Testis (tissue), 3 donors: ENCODE data around the gene GSX1. TPM values are rescaled to one million over a fixed set of nuclear protein-coding genes. Genes with fewer than 3 reads are reported as not detected.

Source experiments
- DNase-seq: peaks from one replicate; pipeline ENCODE4 v3.0.0-alpha.2; 2019
- H3K27ac ChIP-seq, 2 donors: fragments of 200-600 bp; sonication (generic); one replicate each; pipeline ENCODE4 v1.5.1; 2019
- H3K27me3 ChIP-seq: fragments of 200-600 bp; sonication (generic); one replicate; pipeline ENCODE4 v1.5.1; 2019
- H3K36me3 ChIP-seq: fragments of 200-600 bp; sonication (generic); one replicate; pipeline ENCODE4 v1.5.1; 2017; ENCODE audit warnings: low read depth; ENCODE audit errors: missing control alignments
- H3K4me1 ChIP-seq: fragments of 200-600 bp; sonication (generic); one replicate; pipeline ENCODE4 v1.5.1; 2019
- H3K4me3 ChIP-seq, 2 donors: fragments of 200-600 bp; sonication (generic); one replicate each; pipeline ENCODE4 v1.5.1; 2017 to 2019
- H3K9me3 ChIP-seq: fragments of 200-600 bp; sonication (generic); one replicate; pipeline ENCODE4 v1.5.1; 2017
- POLR2A ChIP-seq: fragments of 450-650 bp; IDR thresholded peaks from one replicate; pipeline ENCODE4 v1.6.1; 2017; ENCODE audit warnings: antibody characterized with exemption, mild to moderate bottlenecking, moderate library complexity
- WGBS, 2 donors: methylation state at CpG; one replicate each; pipeline ENCODE4 v1.1.5; 2018; 5-methylcytosine and 5-hydroxymethylcytosine counted together
- intact Hi-C: fragments of 100-400 bp; cut with DNase I; formaldehyde crosslinking; loops from one replicate; pipeline ENCODE4 v1.15.1; 2023; ENCODE audit warnings: low total_unique reads
- polyA plus RNA-seq: library from polyadenylated mRNA; stranded (reverse); fragments of 350-450 nt; fragmentation: Illumina TruSeq; extraction: RNeasy Lipid Tissue Mini Kit (QIAGEN cat#74804); gene quantifications from one replicate; pipeline ENCODE4 v1.2.3, GENCODE V29; 2014; ENCODE audit warnings: low read depth, low replicate concordance; ENCODE audit not compliant: insufficient read depth
- total RNA-seq, 2 donors: library from RNA; depleted of rRNA; stranded (reverse); fragments of >200 nt; gene quantifications; one replicate each; pipeline ENCODE4 v1.2.3, GENCODE V29; 2016
- TF ChIP-seq, protein P1 (sequence below), 3 experiments: fragments of 450-650 bp in 2 of 3; fragments of 200-600 bp in 1 of 3; sonication (generic) in 1 of 3; IDR thresholded peaks; one replicate each; pipeline ENCODE4 v1.5.1; 2016 to 2019; ENCODE audit warnings: antibody characterized with exemption in 3 of 3, mild to moderate bottlenecking in 2 of 3, moderate library complexity in 1 of 3

GSX1 gene
- total and polyA plus RNA-seq, 3 donors from 2014 or later = not detected

DNA sequence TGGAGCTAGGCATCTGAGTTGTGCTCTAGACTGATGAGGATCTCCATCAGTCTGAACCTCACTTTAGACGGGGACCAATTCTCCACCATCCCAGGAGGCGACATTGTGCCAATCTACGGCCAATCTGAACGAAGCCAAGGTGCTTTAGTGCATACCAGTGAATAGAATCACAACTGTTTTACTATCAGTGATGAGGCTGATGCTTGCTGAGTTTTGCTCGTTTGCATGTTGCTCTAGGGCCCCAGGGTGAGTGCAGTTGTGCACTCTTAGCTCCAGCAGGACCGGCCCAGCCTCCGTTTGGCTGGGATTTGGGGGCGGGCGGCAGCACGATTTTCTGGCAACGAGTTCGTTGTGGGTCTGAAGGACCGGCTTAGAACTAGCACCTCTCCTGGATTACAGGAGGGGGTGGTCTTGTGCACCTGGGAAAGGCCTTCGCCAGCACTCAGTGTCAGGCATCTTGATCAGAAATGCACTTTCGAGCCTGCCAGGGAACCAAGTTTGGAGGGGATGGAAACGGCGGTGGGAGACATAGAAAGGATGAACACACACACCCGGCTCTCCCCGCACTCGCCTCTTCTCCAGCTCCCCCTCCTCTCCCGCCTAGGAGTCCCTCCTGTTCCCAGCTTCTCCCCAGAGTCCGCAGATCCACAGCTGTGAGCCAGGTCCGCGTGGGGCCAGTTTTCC, 4.4 kb downstream of the GSX1 start:
- H3K9me3 ChIP-seq = no peaks in the 10 kb centered on the region
- intact Hi-C loops = no loop called here
- TF ChIP-seq, protein P1, sequence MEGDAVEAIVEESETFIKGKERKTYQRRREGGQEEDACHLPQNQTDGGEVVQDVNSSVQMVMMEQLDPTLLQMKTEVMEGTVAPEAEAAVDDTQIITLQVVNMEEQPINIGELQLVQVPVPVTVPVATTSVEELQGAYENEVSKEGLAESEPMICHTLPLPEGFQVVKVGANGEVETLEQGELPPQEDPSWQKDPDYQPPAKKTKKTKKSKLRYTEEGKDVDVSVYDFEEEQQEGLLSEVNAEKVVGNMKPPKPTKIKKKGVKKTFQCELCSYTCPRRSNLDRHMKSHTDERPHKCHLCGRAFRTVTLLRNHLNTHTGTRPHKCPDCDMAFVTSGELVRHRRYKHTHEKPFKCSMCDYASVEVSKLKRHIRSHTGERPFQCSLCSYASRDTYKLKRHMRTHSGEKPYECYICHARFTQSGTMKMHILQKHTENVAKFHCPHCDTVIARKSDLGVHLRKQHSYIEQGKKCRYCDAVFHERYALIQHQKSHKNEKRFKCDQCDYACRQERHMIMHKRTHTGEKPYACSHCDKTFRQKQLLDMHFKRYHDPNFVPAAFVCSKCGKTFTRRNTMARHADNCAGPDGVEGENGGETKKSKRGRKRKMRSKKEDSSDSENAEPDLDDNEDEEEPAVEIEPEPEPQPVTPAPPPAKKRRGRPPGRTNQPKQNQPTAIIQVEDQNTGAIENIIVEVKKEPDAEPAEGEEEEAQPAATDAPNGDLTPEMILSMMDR (IDR thresholded peaks at IDR 0.05) = no peak
- no peak for TF ChIP-seq POLR2A
- peaks cover 6% of the 10 kb centered on the region for H3K4me1 ChIP-seq
- no peak overlapping the region for H3K4me3 ChIP-seq
- 1% methylated on average over 24 of the region's 24 CpGs for whole genome bisulfite sequencing, 2 donors
- H3K36me3 ChIP-seq = no peaks in the 10 kb centered on the region
- DNase-seq = no peak
- peaks cover 17% of the 10 kb centered on the region for H3K27me3 ChIP-seq
- no peak overlapping the region for H3K27ac ChIP-seq

DNA sequence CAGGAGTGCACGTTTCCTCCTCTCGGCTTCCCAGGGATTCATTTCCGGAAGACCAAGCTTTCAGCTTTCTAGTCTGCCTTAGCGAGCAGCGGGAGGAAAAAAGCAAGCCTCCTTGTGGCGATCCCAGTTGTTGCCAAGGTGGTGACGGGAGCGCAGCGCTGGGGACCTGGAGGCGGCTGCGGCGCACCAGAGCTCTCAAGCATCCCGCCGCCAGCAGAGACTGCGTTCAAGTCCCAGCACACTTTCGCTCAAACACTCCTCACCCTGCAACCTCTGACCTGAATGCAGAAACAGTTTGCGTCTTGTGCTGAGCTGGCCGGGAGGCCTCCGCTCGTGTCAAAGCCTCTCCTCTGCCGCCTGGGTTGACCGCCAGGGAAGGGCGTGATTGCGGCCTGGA, 4.9 kb downstream of the GSX1 start:
- no peak overlapping the region for H3K4me3 ChIP-seq
- peak; percentile 49 for DNase-seq
- intact Hi-C loops = no loop called here
- WGBS, 2 donors = 2 to 3% methylated on average over 8 to 24 of the region's 24 CpGs
- no peaks in the 10 kb centered on the region for H3K9me3 ChIP-seq
- H3K4me1 ChIP-seq = peaks cover 6% of the 10 kb centered on the region
- no peak overlapping the region for H3K27ac ChIP-seq
- peaks cover 11% of the 10 kb centered on the region for H3K27me3 ChIP-seq
- H3K36me3 ChIP-seq = no peaks in the 10 kb centered on the region
- TF ChIP-seq, protein P1 (IDR thresholded peaks at IDR 0.05) = no peak
- TF ChIP-seq POLR2A = no peak

DNA sequence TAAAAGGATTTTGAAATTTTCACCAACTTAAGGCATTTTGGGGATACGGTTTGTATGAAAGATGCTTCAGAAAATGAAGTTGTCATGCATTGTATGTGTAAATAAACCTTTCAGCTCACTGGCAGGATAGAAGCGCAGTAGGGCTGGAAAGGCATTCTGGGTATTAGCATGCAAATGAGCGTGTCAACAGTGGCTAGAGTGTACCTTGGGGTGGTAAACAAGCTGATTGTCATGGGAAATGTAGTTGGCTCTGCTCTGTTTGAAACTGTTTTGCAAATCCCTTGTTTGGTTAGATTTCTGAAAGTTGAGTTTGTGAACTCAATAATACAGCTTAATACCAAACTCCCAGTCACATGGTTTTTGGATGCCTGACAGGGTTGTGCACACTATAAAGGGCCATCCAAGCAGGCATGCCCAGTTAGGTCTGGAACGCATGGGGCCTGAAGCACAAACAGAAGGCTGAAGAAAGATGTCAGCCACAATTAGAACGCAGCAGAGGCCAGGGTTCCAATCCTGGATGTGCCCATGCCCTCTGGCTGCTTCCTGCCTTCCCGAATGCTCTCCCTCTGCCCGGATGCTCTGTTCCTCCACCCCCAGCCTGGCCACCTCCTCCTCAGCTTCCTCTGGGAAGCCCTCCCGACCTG, 14.6 kb downstream of the GSX1 start:
- intact Hi-C loops = no loop called here
- Histone ChIP-seq H3K36me3 (no peaks in the 10 kb centered on the region), H3K27me3 (no peaks in the 10 kb centered on the region), H3K27ac (no peak overlapping the region), H3K4me1 (no peaks in the 10 kb centered on the region), H3K9me3 (no peaks in the 10 kb centered on the region), H3K4me3 (no peak overlapping the region)
- DNase-seq = no peak
- TF ChIP-seq, protein P1 (IDR thresholded peaks at IDR 0.05) = no peak
- TF ChIP-seq POLR2A = no peak
- WGBS, 2 donors = 42 to 43% methylated on average over 8 of the region's 8 CpGs

DNA sequence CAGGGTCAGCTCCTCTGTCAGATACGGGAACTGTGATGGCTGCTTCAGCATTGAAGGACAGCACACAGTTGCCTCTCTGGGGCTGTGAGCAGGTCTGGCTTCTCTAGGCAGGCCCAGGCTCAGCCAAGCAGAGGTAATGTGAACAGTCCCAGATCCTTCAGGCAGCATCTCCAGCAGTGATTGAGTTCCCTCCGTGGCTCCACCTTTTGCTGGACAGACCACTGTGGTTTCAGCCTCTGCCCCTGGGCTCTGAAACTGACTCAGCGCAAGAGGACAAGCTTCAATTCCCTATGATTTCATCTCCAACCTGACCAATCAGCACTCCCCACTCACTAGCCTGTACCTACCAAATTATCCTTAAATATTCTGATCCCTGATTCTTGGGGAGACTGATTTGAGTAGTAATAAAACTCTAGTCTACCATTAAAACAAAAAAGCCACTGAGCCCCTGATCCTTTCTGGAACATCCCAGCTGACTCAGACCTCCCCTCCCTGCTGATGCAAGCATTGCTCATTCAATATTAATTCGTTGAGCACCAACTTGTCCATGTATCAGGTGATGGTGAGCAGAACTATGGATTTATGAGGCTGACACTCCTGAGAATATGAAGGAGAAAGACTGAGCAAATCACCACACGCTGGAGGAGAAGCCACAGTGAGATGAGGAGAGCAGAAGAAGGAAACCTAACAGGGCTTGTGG, 16.7 kb downstream of the GSX1 start:
- no peak overlapping the region for H3K4me3 ChIP-seq
- H3K36me3 ChIP-seq = no peaks in the 10 kb centered on the region
- no peak for TF ChIP-seq POLR2A
- TF ChIP-seq, protein P1 (IDR thresholded peaks at IDR 0.05) = no peak
- intact Hi-C loops = no loop called here
- H3K4me1 ChIP-seq = no peaks in the 10 kb centered on the region
- DNase-seq = no peak
- H3K9me3 ChIP-seq = no peaks in the 10 kb centered on the region
- H3K27me3 ChIP-seq = no peaks in the 10 kb centered on the region
- no peak overlapping the region for H3K27ac ChIP-seq
- WGBS, 2 donors = 72 to 74% methylated on average over 5 of the region's 5 CpGs
